Stomach (tissue), 4 donors: ENCODE data around the gene ANKIB1.

Experiments used
- EP300 ChIP-seq: sonication (generic); formaldehyde crosslinking; IDR thresholded peaks from one replicate; pipeline ENCODE4 v1.6.1; 2017; ENCODE audit warnings: antibody characterized with exemption
- POLR2A ChIP-seq, 4 donors: fragments of 450-650 bp; IDR thresholded peaks; one replicate each; pipeline ENCODE4 v1.6.1; 2016; ENCODE audit warnings: antibody characterized with exemption in 4 of 4, control low read depth in 2 of 4, mild to moderate bottlenecking in 1 of 4, moderate library complexity in 1 of 4

DNA sequence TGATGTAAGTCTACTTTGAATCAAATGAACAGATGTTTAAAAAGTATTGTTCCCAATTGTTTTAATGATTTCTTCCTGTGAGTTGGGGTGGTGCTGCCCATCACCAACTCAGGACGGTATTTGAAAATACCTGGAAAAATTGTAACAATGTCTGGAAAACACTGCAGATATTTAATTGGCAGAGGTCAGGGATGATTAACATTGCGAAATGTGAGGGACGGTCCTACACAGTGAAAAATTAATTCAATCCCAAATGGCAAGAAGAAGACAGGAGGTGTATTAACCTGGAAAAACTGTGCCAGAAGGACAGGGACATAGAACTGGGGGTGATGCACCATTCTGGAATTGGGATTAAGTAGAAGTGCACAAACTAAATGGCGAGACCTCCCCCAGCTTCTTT lies 29.6 kb downstream of the ANKIB1 start:
- no peak for TF ChIP-seq POLR2A (IDR thresholded peaks at IDR 0.05)
- TF ChIP-seq EP300: no peak
